Activated naive CD8-positive, alpha-beta T cell treated with anti-CD3 and anti-CD28 coated beads, Interleukin-2, amount 50 U/mL, for 24 hours (primary cell): Measurements from ENCODE around the gene PEX13.
"Not testable (repeated sequence)": the region's sequence is repeated elsewhere in the genome, so short reads cannot be mapped to it uniquely, and the experiment has no call there.

ENCODE experiments used
- ATAC-seq: fragments of 150-1000 bp; cut with Tn5 transposase; one replicate; pipeline ENCODE4 v1.10.0; 2021
- DNase-seq: peaks from one replicate; pipeline ENCODE4 v3.0.0; 2021
- H3K27ac Mint-ChIP-seq: one replicate; pipeline ENCODE4 v1.8.0; 2021; ENCODE audit warnings: mild to moderate bottlenecking, mixed read lengths
- H3K27me3 Mint-ChIP-seq: one replicate; pipeline ENCODE4 v1.8.0; 2021; ENCODE audit warnings: mixed read lengths
- H3K36me3 Mint-ChIP-seq: one replicate; pipeline ENCODE4 v1.8.0; 2021; ENCODE audit warnings: low read depth, mixed read lengths
- H3K4me1 Mint-ChIP-seq: one replicate; pipeline ENCODE4 v1.8.0; 2021; ENCODE audit warnings: mixed read lengths
- H3K4me3 Mint-ChIP-seq: one replicate; pipeline ENCODE4 v1.8.0; 2021; ENCODE audit warnings: mild to moderate bottlenecking, moderate library complexity, mixed read lengths
- H3K9me3 Mint-ChIP-seq: one replicate; pipeline ENCODE4 v1.8.0; 2021; ENCODE audit warnings: mixed read lengths

PEX13 gene

GRCh38 chr2:61017556-61018317 is at the start of gene PEX13, which contains the start of gene PUS10:
Gene PEX13 (plus strand): TSS chr2:61017720. CDS start chr2:61017760, 40 bp downstream.
Gene PUS10 (minus strand): TSS chr2:61018255. CDS start chr2:61011890, 6,365 bp downstream.
- peak within 1 kb of the TSS; percentile 97 for H3K27ac Mint-ChIP-seq
- H3K4me3 Mint-ChIP-seq: peak within 1 kb of the TSS; percentile 93
- H3K36me3 Mint-ChIP-seq: peaks cover 18% of the 10 kb centered on the region
- peak; percentile 94 for ATAC-seq
- peaks cover 46% of the 10 kb centered on the region for H3K4me1 Mint-ChIP-seq
- peak; percentile 74 for DNase-seq
- H3K9me3 Mint-ChIP-seq: no peaks in the 10 kb centered on the region
- H3K27me3 Mint-ChIP-seq: no peaks in the 10 kb centered on the region

GRCh38 chr2:60972889-60973656 is 44.4 kb upstream of the PEX13 start:
- Mint-ChIP-seq H3K36me3 (peaks cover 2% of the 10 kb centered on the region), H3K4me3 (no peak overlapping the region), H3K27ac (no peak overlapping the region), H3K4me1 (peaks cover 42% of the 10 kb centered on the region), H3K9me3 (no peaks in the 10 kb centered on the region), H3K27me3 (no peaks in the 10 kb centered on the region)
- ATAC-seq: no peak
- DNase-seq: no peak

- no peaks in the 10 kb centered on the region for H3K27me3 Mint-ChIP-seq
- H3K27ac Mint-ChIP-seq: no peak overlapping the region
- H3K4me3 Mint-ChIP-seq: no peak overlapping the region
- no peak for DNase-seq
- no peaks in the 10 kb centered on the region for H3K9me3 Mint-ChIP-seq
- ATAC-seq: no peak
- H3K36me3 Mint-ChIP-seq: peaks cover 2% of the 10 kb centered on the region
- H3K4me1 Mint-ChIP-seq: peaks cover 38% of the 10 kb centered on the region
Measured at GRCh38 chr2:60973705-60974104, 43.8 kb upstream of the PEX13 start.

- H3K4me1 Mint-ChIP-seq: peaks cover 38% of the 10 kb centered on the region
- peaks cover 2% of the 10 kb centered on the region for H3K36me3 Mint-ChIP-seq
- no peak overlapping the region for H3K4me3 Mint-ChIP-seq
- no peak for ATAC-seq
- no peak for DNase-seq
- no peak overlapping the region for H3K27ac Mint-ChIP-seq
- H3K9me3 Mint-ChIP-seq: no peaks in the 10 kb centered on the region
- H3K27me3 Mint-ChIP-seq: no peaks in the 10 kb centered on the region
Measured at GRCh38 chr2:60974652-60975051, 42.9 kb upstream of the PEX13 start.

GRCh38 chr2:60976256-60976850 is 41.2 kb upstream of the PEX13 start:
- Mint-ChIP-seq H3K27ac (no peak overlapping the region), H3K36me3 (peaks cover 2% of the 10 kb centered on the region), H3K4me3 (no peak overlapping the region), H3K9me3 (no peaks in the 10 kb centered on the region), H3K27me3 (no peaks in the 10 kb centered on the region), H3K4me1 (peaks cover 40% of the 10 kb centered on the region)
- no peak for DNase-seq
- ATAC-seq: no peak

- no peaks in the 10 kb centered on the region for H3K27me3 Mint-ChIP-seq
- peak overlapping the region; percentile 3 for H3K4me3 Mint-ChIP-seq
- peaks cover 35% of the 10 kb centered on the region for H3K4me1 Mint-ChIP-seq
- DNase-seq: no peak
- H3K9me3 Mint-ChIP-seq: no peaks in the 10 kb centered on the region
- H3K36me3 Mint-ChIP-seq: peaks cover 2% of the 10 kb centered on the region
- peak overlapping the region; percentile 3 for H3K27ac Mint-ChIP-seq
- peak; percentile 87 for ATAC-seq
Measured at GRCh38 chr2:60976875-60977561, 40.5 kb upstream of the PEX13 start.

- ATAC-seq: no peak
- Mint-ChIP-seq H3K4me3 (no peak overlapping the region), H3K27ac (peak overlapping the region; percentile 3)
Measured at GRCh38 chr2:60977562-60977895, 40.0 kb upstream of the PEX13 start.

GRCh38 chr2:60979231-60979630 is 38.3 kb upstream of the PEX13 start:
- H3K9me3 Mint-ChIP-seq: no peaks in the 10 kb centered on the region
- H3K36me3 Mint-ChIP-seq: no peaks in the 10 kb centered on the region
- no peak overlapping the region for H3K4me3 Mint-ChIP-seq
- H3K27ac Mint-ChIP-seq: no peak overlapping the region
- H3K27me3 Mint-ChIP-seq: no peaks in the 10 kb centered on the region
- DNase-seq (no peak), ATAC-seq (no peak)
- H3K4me1 Mint-ChIP-seq: peaks cover 33% of the 10 kb centered on the region

More at GRCh38 chr2:60977562-60977895, 40.0 kb upstream of the PEX13 start:
- Mint-ChIP-seq H3K36me3 (no peaks in the 10 kb centered on the region), H3K27me3 (no peaks in the 10 kb centered on the region), H3K4me1 (peaks cover 33% of the 10 kb centered on the region), H3K9me3 (no peaks in the 10 kb centered on the region)
- DNase-seq: no peak

- Mint-ChIP-seq H3K27ac (no peak overlapping the region), H3K9me3 (no peaks in the 10 kb centered on the region), H3K4me3 (no peak overlapping the region), H3K36me3 (no peaks in the 10 kb centered on the region), H3K4me1 (peaks cover 32% of the 10 kb centered on the region), H3K27me3 (no peaks in the 10 kb centered on the region)
- DNase-seq: no peak
- no peak for ATAC-seq
Measured at GRCh38 chr2:60980071-60980815, 37.3 kb upstream of the PEX13 start.

GRCh38 chr2:60982066-60982465 is 35.5 kb upstream of the PEX13 start:
- not testable (repeated sequence) for H3K4me3 Mint-ChIP-seq, H3K36me3 Mint-ChIP-seq, ATAC-seq, H3K27me3 Mint-ChIP-seq, H3K27ac Mint-ChIP-seq, DNase-seq, H3K9me3 Mint-ChIP-seq
- H3K4me1 Mint-ChIP-seq: peaks cover 20% of the 10 kb centered on the region

- no peak for DNase-seq
- Mint-ChIP-seq H3K4me1 (peaks cover 9% of the 10 kb centered on the region), H3K4me3 (no peak overlapping the region), H3K27ac (peak overlapping the region; percentile 33), H3K27me3 (no peaks in the 10 kb centered on the region), H3K9me3 (no peaks in the 10 kb centered on the region), H3K36me3 (no peaks in the 10 kb centered on the region)
- no peak for ATAC-seq
Measured at GRCh38 chr2:60984720-60985119, 32.8 kb upstream of the PEX13 start.

- ATAC-seq (no peak), DNase-seq (no peak)
- no peaks in the 10 kb centered on the region for H3K27me3 Mint-ChIP-seq
- peaks cover 10% of the 10 kb centered on the region for H3K36me3 Mint-ChIP-seq
- no peak overlapping the region for H3K4me3 Mint-ChIP-seq
- no peak overlapping the region for H3K27ac Mint-ChIP-seq
- H3K9me3 Mint-ChIP-seq: peaks cover 8% of the 10 kb centered on the region
- H3K4me1 Mint-ChIP-seq: peaks cover 4% of the 10 kb centered on the region
Measured at GRCh38 chr2:60987041-60987440, 30.5 kb upstream of the PEX13 start.

GRCh38 chr2:60987656-60988055 is 29.9 kb upstream of the PEX13 start:
- H3K36me3 Mint-ChIP-seq: peaks cover 16% of the 10 kb centered on the region
- H3K9me3 Mint-ChIP-seq: peaks cover 11% of the 10 kb centered on the region
- ATAC-seq, H3K4me1 Mint-ChIP-seq, H3K4me3 Mint-ChIP-seq, H3K27me3 Mint-ChIP-seq, DNase-seq, H3K27ac Mint-ChIP-seq: not testable (repeated sequence)

- peaks cover 17% of the 10 kb centered on the region for H3K4me1 Mint-ChIP-seq
- no peak overlapping the region for H3K4me3 Mint-ChIP-seq
- ATAC-seq (no peak), DNase-seq (no peak)
- H3K27ac Mint-ChIP-seq: no peak overlapping the region
- H3K27me3 Mint-ChIP-seq: no peaks in the 10 kb centered on the region
- peaks cover 16% of the 10 kb centered on the region for H3K36me3 Mint-ChIP-seq
- H3K9me3 Mint-ChIP-seq: peaks cover 12% of the 10 kb centered on the region
Measured at GRCh38 chr2:60989259-60989658, 28.3 kb upstream of the PEX13 start.
